Spleen (tissue), 7 donors: ENCODE results near the gene TGFBR3L.

Experiments
- POLR2A ChIP-seq, 3 donors: fragments of 450-650 bp; IDR thresholded peaks; one replicate each; pipeline ENCODE4 v1.5.1; 2017; ENCODE audit warnings: antibody characterized with exemption in 3 of 3, mild to moderate bottlenecking in 1 of 3
- POLR2AphosphoS5 ChIP-seq, 3 donors: sonication (generic); formaldehyde crosslinking; IDR thresholded peaks; one replicate each; pipeline ENCODE4 v1.5.1; 2017; ENCODE audit warnings: antibody characterized with exemption in 3 of 3
- TF ChIP-seq, protein P1 (sequence below), 11 experiments: fragments of 200-600 bp in 7 of 11; fragments of 450-650 bp in 4 of 11; sonication (generic) in 4 of 11; IDR thresholded peaks in 8 of 11; conservative IDR thresholded peaks in 3 of 11; 1 replicate in 7 of 11; 2 replicates in 4 of 11; pipeline versions ENCODE4 v1.4.0 to v1.8.0; 2016 to 2021; ENCODE audit warnings: antibody characterized with exemption in 11 of 11, inconsistent platforms in 4 of 11, mild to moderate bottlenecking in 1 of 11
- donor health status: DM: no; HTN: no; CAD: no; lungs with moderate emphysema.
- donor health status: DM: no; HTN: no; CAD: no.
- donor health status: DM: no; HTN: no; CAD: no.

DNA sequence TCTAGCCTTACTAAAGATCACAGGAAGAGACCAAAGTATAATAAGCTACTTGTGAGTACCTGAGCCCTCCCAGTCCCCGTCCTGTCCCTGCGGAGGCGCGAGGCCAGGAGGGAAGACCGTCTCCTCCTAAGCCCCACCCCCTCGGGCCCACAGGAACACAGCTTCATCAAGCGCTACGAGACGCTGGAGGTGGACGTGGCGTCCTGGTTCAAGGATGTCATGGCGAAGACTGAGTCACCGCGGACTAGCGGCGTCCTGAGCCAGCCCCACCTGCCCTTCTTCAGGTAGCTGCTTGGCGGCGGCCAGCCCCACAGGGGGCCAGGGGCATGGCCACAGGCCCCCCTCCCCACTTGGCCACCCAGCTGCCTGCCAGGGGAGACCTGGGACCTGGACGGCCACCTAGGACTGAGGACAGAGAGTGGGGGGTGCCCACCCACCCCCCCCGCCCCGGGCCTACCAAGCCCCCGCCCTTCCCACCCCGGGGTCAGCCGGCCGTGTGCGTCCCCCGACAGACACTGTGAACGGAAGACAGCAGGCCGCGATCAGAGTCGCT, 2.4 kb upstream of the TGFBR3L start:
- TF ChIP-seq POLR2A (IDR thresholded peaks at IDR 0.05) (no peak), POLR2AphosphoS5 (IDR thresholded peaks at IDR 0.05) (no peak)
- TF ChIP-seq, protein P1, sequence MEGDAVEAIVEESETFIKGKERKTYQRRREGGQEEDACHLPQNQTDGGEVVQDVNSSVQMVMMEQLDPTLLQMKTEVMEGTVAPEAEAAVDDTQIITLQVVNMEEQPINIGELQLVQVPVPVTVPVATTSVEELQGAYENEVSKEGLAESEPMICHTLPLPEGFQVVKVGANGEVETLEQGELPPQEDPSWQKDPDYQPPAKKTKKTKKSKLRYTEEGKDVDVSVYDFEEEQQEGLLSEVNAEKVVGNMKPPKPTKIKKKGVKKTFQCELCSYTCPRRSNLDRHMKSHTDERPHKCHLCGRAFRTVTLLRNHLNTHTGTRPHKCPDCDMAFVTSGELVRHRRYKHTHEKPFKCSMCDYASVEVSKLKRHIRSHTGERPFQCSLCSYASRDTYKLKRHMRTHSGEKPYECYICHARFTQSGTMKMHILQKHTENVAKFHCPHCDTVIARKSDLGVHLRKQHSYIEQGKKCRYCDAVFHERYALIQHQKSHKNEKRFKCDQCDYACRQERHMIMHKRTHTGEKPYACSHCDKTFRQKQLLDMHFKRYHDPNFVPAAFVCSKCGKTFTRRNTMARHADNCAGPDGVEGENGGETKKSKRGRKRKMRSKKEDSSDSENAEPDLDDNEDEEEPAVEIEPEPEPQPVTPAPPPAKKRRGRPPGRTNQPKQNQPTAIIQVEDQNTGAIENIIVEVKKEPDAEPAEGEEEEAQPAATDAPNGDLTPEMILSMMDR (IDR thresholded peaks at IDR 0.05 in 8 of 11, conservative IDR thresholded peaks at IDR 0.05 in 3 of 11): no peak
